CD8-positive, alpha-beta memory T cell (primary cell): Measurements from ENCODE around the gene DPM3. TPM values are rescaled to one million over a fixed set of nuclear protein-coding genes. Genes with fewer than 3 reads are reported as not detected.
A peak's percentile ranks its signal among the peaks of the same experiment; 100 is the strongest.
"Not testable (repeated sequence)": the region's sequence is repeated elsewhere in the genome, so short reads cannot be mapped to it uniquely, and the experiment has no call there.

Source experiments
- CTCF ChIA-PET: fragments of 350-600 bp; sonication (Branson Sonifier 250); formaldehyde crosslinking; loops from one replicate; lab custom pipeline; 2021; ENCODE audit warnings: antibody characterized with exemption; lab: Charles Lee
- POLR2A ChIA-PET: fragments of 350-600 bp; sonication (Branson Sonifier 250); formaldehyde crosslinking; loops from one replicate; lab custom pipeline; 2021; ENCODE audit warnings: antibody characterized with exemption; lab: Charles Lee
- DNase-seq, 5 donors: peaks; one replicate each; pipeline versions ENCODE4 v3.0.0 to v3.0.0-alpha.2; 2020 to 2022; ENCODE audit warnings: mixed read lengths in 1 of 5
- H3K27ac ChIP-seq: one replicate; pipeline ENCODE4 v1.7.0; 2013; ENCODE audit warnings: low read depth, mild to moderate bottlenecking, low read length, moderate library complexity
- H3K27me3 ChIP-seq: 2 replicates; pipeline ENCODE4 v1.7.0; 2013; ENCODE audit warnings: low read length, mild to moderate bottlenecking; ENCODE audit not compliant: insufficient read depth, poor library complexity, severe bottlenecking
- H3K36me3 ChIP-seq: 2 replicates; pipeline ENCODE4 v1.7.0; 2013; ENCODE audit warnings: mild to moderate bottlenecking, low read length, moderate library complexity; ENCODE audit not compliant: insufficient read depth
- H3K4me1 ChIP-seq: 2 replicates; pipeline ENCODE4 v1.7.0; 2013; ENCODE audit warnings: mild to moderate bottlenecking, low read length, moderate library complexity; ENCODE audit not compliant: insufficient read depth
- H3K4me3 ChIP-seq: 2 replicates; pipeline ENCODE4 v1.7.0; 2013; ENCODE audit warnings: mild to moderate bottlenecking, low read length
- H3K9me3 ChIP-seq: 2 replicates; pipeline ENCODE4 v1.7.0; 2013; ENCODE audit warnings: mild to moderate bottlenecking, low read length
- H3K27ac Mint-ChIP-seq, 8 donors: one replicate each; pipeline ENCODE4 v1.8.0; 2020 to 2021; ENCODE audit warnings: mixed read lengths in 8 of 8, mild to moderate bottlenecking in 6 of 8, inconsistent platforms in 3 of 8, moderate library complexity in 3 of 8
- H3K27me3 Mint-ChIP-seq, 2 donors: one replicate each; pipeline ENCODE4 v1.8.0; 2020 to 2021; ENCODE audit warnings: mixed read lengths in 2 of 2, mild to moderate bottlenecking in 1 of 2, moderate library complexity in 1 of 2
- H3K36me3 Mint-ChIP-seq, 3 donors: one replicate each; pipeline ENCODE4 v1.8.0; 2020 to 2021; ENCODE audit warnings: mixed read lengths in 3 of 3, inconsistent platforms in 1 of 3, mild to moderate bottlenecking in 1 of 3
- H3K4me1 Mint-ChIP-seq, 3 donors: one replicate each; pipeline ENCODE4 v1.8.0; 2020 to 2021; ENCODE audit warnings: mixed read lengths in 3 of 3, inconsistent platforms in 1 of 3, mild to moderate bottlenecking in 1 of 3
- H3K4me3 Mint-ChIP-seq, 7 donors: one replicate each; pipeline ENCODE4 v1.8.0; 2020 to 2021; ENCODE audit warnings: mixed read lengths in 7 of 7, mild to moderate bottlenecking in 6 of 7, moderate library complexity in 4 of 7, inconsistent platforms in 2 of 7
- H3K9me3 Mint-ChIP-seq, 5 donors: one replicate each; pipeline ENCODE4 v1.8.0; 2020 to 2022; ENCODE audit warnings: mixed read lengths in 5 of 5, mild to moderate bottlenecking in 3 of 5, moderate library complexity in 2 of 5, inconsistent platforms in 1 of 5
- polyA plus RNA-seq: library from polyadenylated mRNA; unstranded; fragments of 300-500 nt; fragmentation: Illumina TruSeq; gene quantifications from one replicate; pipeline ENCODE4 v1.2.3, GENCODE V29; 2021
- total RNA-seq, 2 experiments: library from RNA; stranded (reverse); gene quantifications; one replicate each; pipeline ENCODE4 v1.2.3, GENCODE V29; 2021

DPM3 gene
- total and polyA plus RNA-seq, 3 experiments from 2014 or later: 38.9 to 120 (median 40.9) TPM

DNA sequence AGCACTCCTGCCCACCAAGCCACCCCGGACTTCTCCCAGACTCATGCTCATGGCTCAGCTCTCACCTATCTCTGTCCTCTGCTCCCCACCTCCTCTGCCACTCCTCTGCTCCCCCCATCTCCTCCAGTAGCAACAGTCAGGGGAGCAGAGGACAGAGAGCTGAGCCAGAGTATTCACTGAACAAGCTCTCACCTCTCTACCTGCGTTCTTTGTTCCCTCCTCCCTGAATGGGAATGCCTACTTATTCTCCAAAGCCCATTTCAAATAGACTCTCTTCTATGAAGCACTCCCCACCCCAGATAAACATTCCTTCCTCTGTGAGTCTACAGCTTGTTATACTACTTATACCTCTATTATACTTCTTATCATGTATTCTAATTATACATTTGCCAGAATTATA lies 19.1 kb downstream of the DPM3 start:
- POLR2A ChIA-PET: no interaction called here

GRCh38 chr1:155120253-155120652 lies 20.1 kb downstream of the DPM3 start:
- Mint-ChIP-seq H3K27ac (no peak overlapping the region), H3K27me3 (peaks cover 4 to 20% of the 10 kb centered on the region in 2 donors), H3K9me3 (no peaks in the 10 kb centered on the region), H3K4me1 (no peaks in the 10 kb centered on the region), H3K36me3 (no peaks in the 10 kb centered on the region), H3K4me3 (no peak overlapping the region)
- Histone ChIP-seq H3K9me3 (no peaks in the 10 kb centered on the region), H3K4me3 (no peak overlapping the region), H3K4me1 (no peaks in the 10 kb centered on the region), H3K27me3 (no peaks in the 10 kb centered on the region), H3K27ac (peak overlapping the region; percentile 4), H3K36me3 (no peaks in the 10 kb centered on the region)
- no peak for DNase-seq
- ChIA-PET POLR2A (no interaction called here), CTCF (interaction anchor here (1.3 kb wide), 1 partner anchor 29 kb away, joined by 3 read pairs; no protein-coding TSS in a partner anchor)

More for the DNA sequence above, 19.1 kb downstream of the DPM3 start:
- Mint-ChIP-seq H3K4me3 (no peak overlapping the region), H3K27ac (no peak overlapping the region), H3K4me1 (peaks cover 0 to 2% (median 0%) of the 10 kb centered on the region in 3 donors), H3K36me3 (no peaks in the 10 kb centered on the region), H3K9me3 (no peaks in the 10 kb centered on the region), H3K27me3 (peaks cover 4 to 14% of the 10 kb centered on the region in 2 donors)
- Histone ChIP-seq H3K4me1 (peaks cover under 1% of the 10 kb centered on the region), H3K36me3 (no peaks in the 10 kb centered on the region), H3K27me3 (no peaks in the 10 kb centered on the region), H3K9me3 (no peaks in the 10 kb centered on the region), H3K4me3 (no peak overlapping the region), H3K27ac (no peak overlapping the region)
- no peak for DNase-seq
- CTCF ChIA-PET: interaction anchor here (1.1 to 1.3 kb wide), 2 partner anchors 30 to 52 kb away, joined by 3 to 4 read pairs; partner anchors contain the start of gene KRTCAP2

- not testable (repeated sequence) for H3K4me1 ChIP-seq, H3K4me1 Mint-ChIP-seq, H3K36me3 ChIP-seq, H3K27me3 ChIP-seq, H3K27ac ChIP-seq, H3K9me3 ChIP-seq, H3K27ac Mint-ChIP-seq, H3K4me3 Mint-ChIP-seq, H3K9me3 Mint-ChIP-seq, H3K36me3 Mint-ChIP-seq, H3K4me3 ChIP-seq, DNase-seq
- peaks cover 5 to 21% of the 10 kb centered on the region in 2 donors for H3K27me3 Mint-ChIP-seq
- ChIA-PET POLR2A (interaction anchor here (0.7 kb wide), 1 partner anchor 44 kb away, joined by 3 read pairs; no protein-coding TSS in a partner anchor), CTCF (interaction anchor here (1.1 to 1.8 kb wide), 3 partner anchors 26 to 55 kb away, joined by 4 to 5 read pairs (median 4); partner anchors contain the start of gene KRTCAP2)
These were observed 22.2 kb downstream of the DPM3 start for GRCh38 chr1:155118090-155118489.

DNA sequence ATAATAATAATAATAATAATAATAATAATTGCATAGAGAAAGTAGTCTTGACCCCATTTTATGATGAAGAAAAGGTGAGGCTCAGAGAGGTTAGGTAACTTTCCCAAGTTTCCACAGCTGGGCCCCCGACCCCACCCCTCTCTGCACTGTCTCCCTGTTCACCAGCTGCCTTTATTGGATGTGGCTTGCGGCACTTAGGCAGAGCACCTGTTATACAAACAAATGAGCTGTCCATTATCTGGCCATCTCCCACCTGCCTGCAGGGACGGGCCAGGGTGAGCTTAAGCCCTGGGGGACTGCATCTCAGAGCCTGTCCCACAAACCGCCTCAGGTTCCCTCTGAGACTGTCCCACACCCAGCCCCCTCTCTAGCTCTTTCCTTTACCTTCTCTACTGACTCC lies 22.7 kb downstream of the DPM3 start:
- Histone ChIP-seq H3K4me3 (no peak overlapping the region), H3K36me3 (no peaks in the 10 kb centered on the region), H3K27me3 (no peaks in the 10 kb centered on the region), H3K27ac (no peak overlapping the region), H3K9me3 (no peaks in the 10 kb centered on the region), H3K4me1 (no peaks in the 10 kb centered on the region)
- Mint-ChIP-seq H3K4me3 (no peak overlapping the region), H3K4me1 (no peaks in the 10 kb centered on the region), H3K27ac (no peak overlapping the region), H3K36me3 (no peaks in the 10 kb centered on the region), H3K27me3 (peaks cover 5 to 21% of the 10 kb centered on the region in 2 donors), H3K9me3 (no peaks in the 10 kb centered on the region)
- DNase-seq: no peak
- ChIA-PET CTCF (interaction anchor here (1.1 to 1.8 kb wide), 3 partner anchors 26 to 55 kb away, joined by 4 to 5 read pairs (median 4); partner anchors contain the start of gene KRTCAP2), POLR2A (interaction anchor here (0.7 kb wide), 1 partner anchor 45 kb away, joined by 3 read pairs; no protein-coding TSS in a partner anchor)

GRCh38 chr1:155116113-155116764 lies 24.1 kb downstream of the DPM3 start:
- Mint-ChIP-seq H3K27me3 (peaks cover 7 to 21% of the 10 kb centered on the region in 2 donors), H3K27ac (no peak overlapping the region), H3K4me1 (no peaks in the 10 kb centered on the region), H3K4me3 (no peak overlapping the region), H3K9me3 (no peaks in the 10 kb centered on the region), H3K36me3 (no peaks in the 10 kb centered on the region)
- H3K4me3 ChIP-seq: no peak overlapping the region
- H3K9me3 ChIP-seq: no peaks in the 10 kb centered on the region
- ChIA-PET CTCF (interaction anchor here (0.7 to 1.8 kb wide), 4 partner anchors 24 to 56 kb away, joined by 3 to 4 read pairs (median 4); partner anchors contain the start of gene KRTCAP2), POLR2A (no interaction called here)
- no peaks in the 10 kb centered on the region for H3K36me3 ChIP-seq
- H3K27me3 ChIP-seq: no peaks in the 10 kb centered on the region
- no peak overlapping the region for H3K27ac ChIP-seq
- H3K4me1 ChIP-seq: no peaks in the 10 kb centered on the region
- DNase-seq: no peak

- H3K36me3 ChIP-seq: no peaks in the 10 kb centered on the region
- H3K9me3 ChIP-seq: no peaks in the 10 kb centered on the region
- H3K9me3 Mint-ChIP-seq: no peaks in the 10 kb centered on the region
- ChIA-PET POLR2A (no interaction called here), CTCF (interaction anchor here (1.8 kb wide), 1 partner anchor 59 kb away, joined by 3 read pairs; the partner anchor contains the start of gene KRTCAP2)
- no peak overlapping the region for H3K4me3 ChIP-seq
- H3K27me3 Mint-ChIP-seq: peaks cover 9 to 21% of the 10 kb centered on the region in 2 donors
- no peak overlapping the region for H3K27ac Mint-ChIP-seq
- H3K27me3 ChIP-seq: no peaks in the 10 kb centered on the region
- H3K4me1 ChIP-seq: no peaks in the 10 kb centered on the region
- no peak overlapping the region for H3K27ac ChIP-seq
- no peaks in the 10 kb centered on the region for H3K36me3 Mint-ChIP-seq
- H3K4me3 Mint-ChIP-seq: no peak overlapping the region
- no peak for DNase-seq
- H3K4me1 Mint-ChIP-seq: no peaks in the 10 kb centered on the region
These were observed 26.8 kb downstream of the DPM3 start for GRCh38 chr1:155113450-155113980.

- no peaks in the 10 kb centered on the region for H3K9me3 ChIP-seq
- no peaks in the 10 kb centered on the region for H3K4me1 ChIP-seq
- H3K4me3 ChIP-seq: no peak overlapping the region
- no peak overlapping the region for H3K27ac Mint-ChIP-seq
- no peaks in the 10 kb centered on the region for H3K9me3 Mint-ChIP-seq
- CTCF ChIA-PET: interaction anchor here (1.0 to 1.6 kb wide), 3 partner anchors 20 to 1549 kb away, joined by 3 read pairs; no protein-coding TSS in a partner anchor
- no peaks in the 10 kb centered on the region for H3K27me3 ChIP-seq
- H3K36me3 Mint-ChIP-seq: no peaks in the 10 kb centered on the region
- no peaks in the 10 kb centered on the region for H3K4me1 Mint-ChIP-seq
- H3K27ac ChIP-seq: no peak overlapping the region
- no peaks in the 10 kb centered on the region for H3K36me3 ChIP-seq
- peaks cover 7% of the 10 kb centered on the region in 2 donors for H3K27me3 Mint-ChIP-seq
- POLR2A ChIA-PET: no interaction called here
- no peak for DNase-seq
- H3K4me3 Mint-ChIP-seq: no peak overlapping the region
These were observed 29.5 kb downstream of the DPM3 start for GRCh38 chr1:155110826-155111225.

GRCh38 chr1:155110381-155110780 lies 29.9 kb downstream of the DPM3 start:
- no peak overlapping the region for H3K4me3 ChIP-seq
- no peaks in the 10 kb centered on the region for H3K4me1 Mint-ChIP-seq
- peak overlapping the region in 1 of 8 donors; percentile 44 for H3K27ac Mint-ChIP-seq
- no peaks in the 10 kb centered on the region for H3K36me3 ChIP-seq
- H3K36me3 Mint-ChIP-seq: no peaks in the 10 kb centered on the region
- H3K27me3 ChIP-seq: no peaks in the 10 kb centered on the region
- no peaks in the 10 kb centered on the region for H3K4me1 ChIP-seq
- no peak overlapping the region for H3K4me3 Mint-ChIP-seq
- no peak overlapping the region for H3K27ac ChIP-seq
- peaks cover 9 to 10% of the 10 kb centered on the region in 2 donors for H3K27me3 Mint-ChIP-seq
- POLR2A ChIA-PET: no interaction called here
- H3K9me3 Mint-ChIP-seq: no peaks in the 10 kb centered on the region
- no peaks in the 10 kb centered on the region for H3K9me3 ChIP-seq
- CTCF ChIA-PET: interaction anchor here (1.2 to 1.6 kb wide), 2 partner anchors 19 to 57 kb away, joined by 3 read pairs; no protein-coding TSS in a partner anchor
- no peak for DNase-seq
